ENCODE measurements around the gene EML1.

The EML1 gene

DNA sequence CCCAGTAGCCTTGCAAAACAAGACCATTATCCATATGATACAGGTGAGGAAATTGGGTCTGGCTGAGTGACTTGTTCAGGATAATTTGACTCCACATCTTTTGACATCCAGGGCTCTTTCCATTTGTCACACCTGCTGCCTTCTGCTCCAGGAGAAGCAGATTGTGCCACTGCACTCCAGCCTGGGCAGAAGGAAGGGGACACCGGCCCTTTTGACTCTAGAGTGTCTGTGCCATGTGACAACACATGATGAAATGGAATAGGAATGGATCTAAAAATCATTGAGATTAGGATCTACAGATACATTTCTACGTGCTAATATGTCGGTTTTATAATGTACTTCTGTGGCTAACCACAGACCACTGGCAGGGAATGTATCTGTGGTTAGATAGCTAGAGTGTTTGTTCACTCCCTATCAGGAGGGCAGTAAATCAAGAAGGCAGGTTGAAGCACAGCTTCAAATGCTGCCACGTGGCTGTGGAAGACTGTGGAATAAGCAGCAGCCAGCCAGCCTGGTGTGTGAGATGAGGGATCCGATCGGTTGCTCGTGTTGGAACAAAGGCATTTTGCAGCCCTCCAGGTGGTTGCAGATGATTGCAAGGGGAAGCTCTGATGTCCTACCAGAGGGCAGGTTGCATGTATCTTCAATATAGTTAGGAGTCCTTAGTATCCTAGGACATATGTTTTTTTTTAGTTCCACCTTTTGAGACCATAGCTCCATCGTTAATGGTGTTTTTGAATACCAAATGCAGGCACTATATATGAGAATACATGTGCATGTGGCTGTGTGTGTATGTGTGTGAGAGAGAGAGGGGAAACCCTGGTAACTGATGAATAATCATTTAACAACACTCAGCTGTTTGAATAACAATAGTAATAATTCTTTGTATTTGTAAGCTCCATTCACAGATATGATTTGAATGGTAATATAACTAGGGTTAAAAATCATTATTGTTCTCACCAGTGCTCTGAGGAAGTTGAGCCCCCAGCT lies 28.6 kb downstream of the EML1 start:
- DNase-seq (ENCODE audit: extremely low read depth in 1 of 2, low read depth in 1 of 2), result no peak

GRCh38 chr14:99822800-99823455 lies 29.7 kb downstream of the EML1 start:
- DNase-seq (ENCODE audit: extremely low read depth in 1 of 2, low read depth in 1 of 2), result no peak

DNA sequence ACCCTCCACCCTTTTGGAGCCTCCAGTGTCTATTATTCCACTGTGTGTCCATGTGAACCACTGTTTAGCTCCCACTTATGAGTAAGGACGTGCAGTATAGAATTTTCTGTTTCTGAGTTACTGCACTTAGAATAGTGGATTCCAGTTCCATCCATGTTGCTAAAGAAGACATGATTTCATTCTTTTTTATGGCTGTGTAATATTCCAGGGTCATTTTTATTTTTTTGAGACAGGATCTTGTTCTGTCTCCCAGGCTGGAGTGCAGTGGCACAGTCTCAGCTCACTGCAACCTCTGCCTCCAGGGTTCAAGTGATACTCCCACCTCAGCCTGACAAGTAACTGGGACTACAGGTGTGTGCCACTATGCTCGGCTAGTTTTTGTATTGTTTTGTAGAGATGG lies 31.6 kb downstream of the EML1 start:
- no peak for DNase-seq (ENCODE audit: extremely low read depth in 1 of 2, low read depth in 1 of 2)

- DNase-seq (ENCODE audit: extremely low read depth in 1 of 2, low read depth in 1 of 2), result no peak
Measured at GRCh38 chr14:99829450-99829849, 36.2 kb downstream of the EML1 start.

DNA sequence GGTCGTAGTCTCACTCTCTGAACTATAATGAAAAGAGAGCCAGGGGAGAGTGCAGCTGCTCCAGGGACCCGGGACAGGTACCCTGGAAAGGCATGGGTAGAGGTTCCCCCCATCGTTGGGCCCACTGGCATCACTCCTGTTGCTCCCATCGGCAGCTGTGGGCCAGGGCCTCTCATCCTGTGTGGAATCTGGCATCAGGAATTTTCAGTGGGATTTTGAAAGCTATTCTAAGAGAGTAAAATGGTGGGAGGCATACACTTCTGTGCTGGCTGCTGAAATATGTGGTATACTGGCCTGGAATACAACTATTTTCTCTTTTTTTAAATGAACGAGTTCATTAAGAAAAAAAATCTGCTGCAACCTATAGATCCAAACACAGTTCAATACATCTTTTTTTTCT lies 38.1 kb downstream of the EML1 start:
- DNase-seq (ENCODE audit: extremely low read depth in 1 of 2, low read depth in 1 of 2), result no peak

DNA sequence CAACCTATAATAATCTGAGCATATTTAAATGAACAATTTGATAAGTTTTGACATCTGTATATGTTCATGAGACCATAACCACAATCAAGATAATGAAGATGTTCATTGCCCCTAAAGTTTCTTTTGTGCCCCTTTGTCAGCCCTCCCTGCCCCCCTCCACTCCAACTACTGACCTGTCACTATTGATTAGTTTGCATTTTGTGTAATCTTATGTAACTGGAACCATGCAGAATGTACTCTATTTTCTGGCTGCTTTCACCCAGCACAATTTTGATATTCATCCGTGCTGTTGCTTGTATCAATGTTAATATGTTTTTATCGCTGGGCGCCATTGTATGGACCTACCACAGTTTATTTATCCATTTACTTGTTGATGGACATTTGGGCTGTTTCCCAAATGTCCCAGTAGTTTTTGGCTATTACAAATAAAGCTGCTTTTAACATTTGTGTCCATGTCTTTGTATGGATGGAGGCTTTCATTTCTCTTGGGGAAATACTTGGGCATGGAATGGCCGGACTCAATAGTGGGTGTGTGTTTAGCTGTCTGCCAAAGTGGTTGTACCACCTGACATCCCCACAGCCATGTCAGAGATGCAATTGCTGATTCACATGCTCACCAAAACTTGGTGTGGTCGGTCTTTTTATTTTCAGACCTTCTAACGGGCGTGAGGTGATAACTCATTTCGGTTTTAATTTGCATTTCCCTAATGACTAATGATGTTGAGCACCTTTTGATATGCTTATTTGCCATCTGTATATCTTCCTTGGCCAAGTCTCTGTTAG lies 38.9 kb downstream of the EML1 start:
- DNase-seq (ENCODE audit: extremely low read depth in 1 of 2, low read depth in 1 of 2), result no peak

- no peak for DNase-seq (ENCODE audit: extremely low read depth in 1 of 2, low read depth in 1 of 2)
Measured at GRCh38 chr14:99837822-99838221, 44.6 kb downstream of the EML1 start.

DNA sequence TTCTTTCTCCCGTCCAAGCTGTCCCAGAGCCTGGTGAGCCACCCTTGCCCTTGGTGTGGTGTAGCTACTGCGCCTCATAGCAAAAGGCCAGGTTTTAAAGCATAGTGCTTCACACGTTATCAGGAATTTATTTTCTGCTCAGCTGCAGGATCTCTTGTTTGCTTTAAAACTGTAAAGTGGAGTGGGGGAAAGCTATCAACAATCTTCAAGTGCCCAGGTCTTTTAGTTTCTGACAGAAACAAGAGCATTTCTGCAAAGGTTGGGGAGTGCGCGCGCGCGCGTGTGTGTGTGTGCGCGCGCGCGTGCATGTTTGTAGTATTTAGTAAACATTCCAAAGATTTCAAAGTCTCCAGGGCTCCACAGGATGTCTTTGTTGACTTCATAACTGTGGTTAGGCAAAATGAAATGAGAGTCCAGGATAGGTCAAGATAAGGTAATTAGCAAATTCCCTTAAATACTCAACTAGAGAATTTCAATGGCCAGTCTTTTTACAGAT lies 45.5 kb downstream of the EML1 start:
- no peak for DNase-seq (ENCODE audit: extremely low read depth in 1 of 2, low read depth in 1 of 2)

DNA sequence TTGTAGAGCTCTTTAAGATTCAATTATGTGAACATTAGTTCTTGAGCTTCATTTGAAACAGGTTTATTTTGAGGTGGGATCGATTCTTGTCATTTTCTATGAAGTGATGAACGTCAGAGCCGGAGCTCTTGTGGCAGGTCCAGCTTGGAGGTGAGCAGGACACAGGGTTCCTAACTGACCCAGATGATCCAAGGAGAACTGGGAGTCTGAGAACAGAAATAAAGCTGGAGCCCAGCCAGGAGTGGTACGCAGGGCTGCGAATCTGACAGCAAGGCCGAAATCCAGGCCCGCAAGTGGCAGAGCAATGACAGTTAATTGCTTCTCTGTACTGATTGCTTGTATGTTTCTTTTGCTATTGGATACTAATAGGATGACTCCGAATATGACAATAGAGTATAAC lies 46.5 kb downstream of the EML1 start:
- no peak for DNase-seq (ENCODE audit: extremely low read depth in 1 of 2, low read depth in 1 of 2)

DNA sequence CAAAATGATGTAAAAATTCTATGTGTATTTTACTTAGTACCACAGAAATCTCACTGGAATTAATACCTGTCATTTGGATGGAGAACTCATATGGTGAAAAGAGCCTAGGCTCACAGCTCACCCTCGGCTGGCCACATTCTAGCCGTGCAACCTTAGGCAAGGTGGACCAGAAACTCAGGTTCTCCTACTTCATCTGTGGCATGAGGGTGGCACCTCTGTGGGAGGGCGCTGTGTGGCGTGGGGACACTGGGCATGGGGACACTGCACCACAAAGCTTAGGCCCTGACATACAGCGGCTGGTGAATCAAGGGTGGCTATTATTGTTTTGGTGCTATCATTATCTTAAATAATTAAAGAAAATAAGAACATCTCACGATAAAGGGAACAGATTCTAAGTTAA lies 47.1 kb downstream of the EML1 start:
- DNase-seq (ENCODE audit: extremely low read depth in 1 of 2, low read depth in 1 of 2), result no peak

- DNase-seq (ENCODE audit: extremely low read depth in 1 of 2, low read depth in 1 of 2), result no peak
Measured at GRCh38 chr14:99840774-99841305, 47.6 kb downstream of the EML1 start.

DNA sequence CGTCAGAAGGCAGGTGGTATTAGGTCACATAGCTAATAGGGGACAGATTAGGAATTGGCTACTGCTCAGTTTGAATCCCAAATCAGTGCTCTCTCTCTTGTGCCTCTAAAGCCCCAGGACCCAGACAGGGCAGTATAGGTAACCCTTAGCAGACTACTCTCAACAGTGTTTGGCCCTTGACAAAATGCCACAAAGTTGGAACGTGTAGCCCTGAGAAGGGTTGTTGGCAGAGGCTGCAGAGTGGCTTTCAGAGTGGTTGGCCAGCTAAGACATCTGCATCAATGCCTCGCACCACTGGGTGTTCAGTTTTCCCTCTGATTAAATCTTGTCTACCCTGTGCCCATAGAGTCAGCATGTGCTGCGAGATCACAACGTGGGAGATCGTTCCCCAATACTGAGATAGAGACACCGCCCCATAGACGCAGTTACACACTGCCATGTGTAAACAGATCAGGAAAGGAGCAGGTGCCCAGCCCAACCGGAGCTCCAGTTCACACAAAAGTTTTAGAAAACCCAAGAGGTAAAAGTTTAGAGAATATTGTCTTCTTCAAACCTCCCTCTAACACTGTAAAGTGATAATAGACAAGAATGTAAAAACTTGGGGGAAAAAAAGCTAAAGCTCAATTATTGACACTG lies 48.3 kb downstream of the EML1 start:
- no peak for DNase-seq (ENCODE audit: extremely low read depth in 1 of 2, low read depth in 1 of 2)

GRCh38 chr14:99842141-99842540 lies 48.9 kb downstream of the EML1 start:
- DNase-seq (ENCODE audit: extremely low read depth in 1 of 2, low read depth in 1 of 2), result no peak

- no peak for DNase-seq (ENCODE audit: extremely low read depth in 1 of 2, low read depth in 1 of 2)
Measured at GRCh38 chr14:99846808-99847207, 53.6 kb downstream of the EML1 start.

DNA sequence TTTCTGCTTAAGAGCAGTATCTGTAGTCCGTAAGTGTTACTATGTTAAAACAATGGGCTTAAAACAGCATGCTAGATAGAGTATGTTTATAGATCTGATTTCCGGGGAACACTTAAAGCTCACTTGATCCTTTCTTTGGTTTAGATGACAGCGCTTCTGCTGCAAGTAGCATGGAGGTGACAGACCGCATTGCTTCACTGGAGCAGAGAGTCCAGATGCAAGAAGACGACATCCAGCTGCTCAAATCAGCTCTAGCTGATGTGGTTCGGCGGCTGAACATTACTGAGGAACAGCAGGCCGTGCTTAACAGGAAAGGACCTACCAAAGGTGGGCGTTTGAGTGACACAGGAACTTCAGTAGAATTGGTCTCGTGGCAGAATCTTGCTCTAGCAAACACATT lies 57.5 kb downstream of the EML1 start:
- DNase-seq (ENCODE audit: extremely low read depth in 1 of 2, low read depth in 1 of 2), result no peak

DNA sequence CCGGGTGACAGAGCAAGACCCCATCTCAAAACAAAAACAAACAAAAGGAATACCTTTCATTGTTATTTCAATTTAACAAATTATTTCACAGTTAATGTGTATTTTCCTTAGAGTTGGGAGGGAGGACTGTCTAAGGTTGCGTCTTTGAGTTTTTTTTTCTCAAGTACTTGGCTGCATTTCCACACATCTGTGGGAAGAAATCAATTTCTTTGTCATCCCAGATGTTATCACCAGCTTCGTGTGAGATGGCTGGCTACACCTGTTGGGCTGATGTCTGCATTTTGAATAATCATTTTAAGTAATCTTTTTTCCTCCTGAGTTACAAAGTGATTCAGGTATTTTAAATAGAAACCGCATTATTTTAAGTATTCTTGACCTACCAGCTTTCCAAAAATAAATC lies 59.4 kb downstream of the EML1 start:
- no peak for DNase-seq (ENCODE audit: extremely low read depth in 1 of 2, low read depth in 1 of 2)

- DNase-seq (ENCODE audit: extremely low read depth in 1 of 2, low read depth in 1 of 2), result no peak
Measured at GRCh38 chr14:99853206-99853605, 60.0 kb downstream of the EML1 start.

DNA sequence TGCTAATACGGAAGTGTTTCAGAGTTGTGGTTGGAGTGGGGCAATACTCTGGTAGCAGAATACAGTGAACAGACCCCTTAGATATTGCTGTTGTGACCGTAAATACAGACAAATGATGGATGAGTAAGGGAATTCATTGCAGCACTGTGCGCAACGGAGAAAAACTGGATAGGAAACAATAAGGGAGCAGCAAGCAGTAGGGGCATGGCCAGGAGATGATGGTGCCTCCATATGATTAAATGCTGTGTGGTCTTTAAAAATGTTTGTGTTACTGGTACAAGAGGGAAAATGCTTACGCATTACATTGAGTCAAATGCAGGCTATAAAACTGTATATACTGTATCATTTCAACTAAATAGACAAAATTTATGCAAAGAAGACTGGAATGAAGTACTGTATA lies 61.6 kb downstream of the EML1 start:
- DNase-seq (ENCODE audit: extremely low read depth in 1 of 2, low read depth in 1 of 2), result no peak

- DNase-seq (ENCODE audit: extremely low read depth in 1 of 2, low read depth in 1 of 2), result no peak
Measured at GRCh38 chr14:99855271-99855670, 62.1 kb downstream of the EML1 start.

DNA sequence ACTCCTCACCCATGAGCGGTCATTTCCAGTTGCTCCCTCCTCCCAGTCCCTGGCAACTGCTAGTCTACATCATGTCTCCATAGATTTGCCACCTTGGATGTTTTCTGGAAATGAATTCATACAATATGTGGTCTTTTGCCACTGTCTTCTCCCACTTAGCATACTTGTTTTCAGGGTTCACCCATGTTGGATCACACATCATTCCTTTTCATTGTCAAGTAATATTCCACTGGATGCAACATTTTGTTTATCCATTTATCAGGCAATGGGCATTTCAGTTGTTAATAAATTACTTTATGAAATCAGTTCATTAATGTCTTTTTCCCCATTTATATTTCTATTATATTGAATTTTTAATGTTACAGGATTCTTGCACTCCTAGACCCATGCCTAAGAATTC lies 64.3 kb downstream of the EML1 start:
- DNase-seq (ENCODE audit: extremely low read depth in 1 of 2, low read depth in 1 of 2), result no peak

GRCh38 chr14:99860219-99860618 lies 67.0 kb downstream of the EML1 start:
- DNase-seq (ENCODE audit: extremely low read depth in 1 of 2, low read depth in 1 of 2), result no peak
